SK-N-DZ (cell line): ENCODE data around the gene PEDS1. TPM values are rescaled to one million over a fixed set of nuclear protein-coding genes. Genes with fewer than 3 reads are reported as not detected.
"Not testable (repeated sequence)": the region's sequence is repeated elsewhere in the genome, so short reads cannot be mapped to it uniquely, and the experiment has no call there.

Experiments used
- DNase-seq: peaks from one replicate; pipeline ENCODE4 v3.0.0-alpha.2; 2015; ENCODE audit warnings: low spot score
- polyA plus RNA-seq, 2 experiments: library from polyadenylated mRNA; depleted of rRNA; stranded (reverse); fragments of >200 nt; gene quantifications; 2 replicates each; pipeline ENCODE4 v1.2.3, GENCODE V29; 2014

Gene PEDS1
- 39.0 and 41.6 TPM in 2 replicates for polyA plus RNA-seq (2014; cell fraction: cytosol; rRNA removed)
- 19.4 and 20.3 TPM in 2 replicates for polyA plus RNA-seq (2014; cell fraction: nucleus; rRNA removed)

- DNase-seq: peak; percentile 89
Measured at GRCh38 chr20:50153500-50154377, at the start of gene PEDS1. Gene PEDS1 (minus strand): TSS chr20:50153723. CDS start chr20:50153637, 86 bp downstream.

- no peak for DNase-seq
Measured at GRCh38 chr20:50202677-50203076, 49.2 kb upstream of the PEDS1 start.

DNA sequence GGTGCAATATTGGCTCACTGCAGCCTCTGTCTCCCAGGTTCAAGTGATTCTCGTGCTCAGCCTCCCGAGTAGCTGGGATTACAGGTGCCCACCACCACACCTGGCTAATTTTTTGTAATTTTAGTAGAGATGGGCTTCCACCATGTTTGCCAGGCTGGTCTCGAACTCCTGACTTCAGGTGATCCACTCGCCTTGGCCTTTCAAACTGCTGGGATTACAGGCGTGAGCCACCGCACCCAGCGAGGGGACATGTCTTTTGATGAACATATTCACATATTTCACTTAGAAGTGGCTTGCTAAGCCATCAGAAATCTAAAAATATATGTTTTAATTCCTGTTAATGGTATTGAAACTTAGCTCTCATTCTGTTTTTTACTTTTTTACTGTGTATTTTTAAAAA is 48.2 kb upstream of the PEDS1 start:
- DNase-seq: not testable (repeated sequence)

GRCh38 chr20:50200482-50201104 is 47.1 kb upstream of the PEDS1 start:
- DNase-seq: no peak

DNA sequence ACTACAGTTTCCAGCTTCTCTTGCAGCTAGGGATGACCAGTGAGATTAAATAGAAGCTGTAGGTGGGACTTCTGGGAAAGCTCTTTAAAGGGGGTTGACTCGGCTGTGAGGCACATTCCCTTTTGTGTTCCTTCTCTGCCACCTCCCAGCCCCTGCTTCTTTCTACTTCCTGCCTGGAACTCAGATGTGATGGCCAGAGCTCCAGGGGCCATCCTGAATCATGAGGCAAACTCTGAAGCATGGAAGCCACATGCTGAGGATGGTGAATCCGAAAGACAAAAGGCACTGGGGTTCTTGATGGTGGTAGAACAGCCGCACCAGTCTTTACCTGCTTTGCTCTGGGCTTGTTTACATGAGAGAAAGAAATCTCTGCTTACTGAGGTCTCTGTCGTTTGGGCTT is 46.2 kb upstream of the PEDS1 start:
- DNase-seq: no peak

DNA sequence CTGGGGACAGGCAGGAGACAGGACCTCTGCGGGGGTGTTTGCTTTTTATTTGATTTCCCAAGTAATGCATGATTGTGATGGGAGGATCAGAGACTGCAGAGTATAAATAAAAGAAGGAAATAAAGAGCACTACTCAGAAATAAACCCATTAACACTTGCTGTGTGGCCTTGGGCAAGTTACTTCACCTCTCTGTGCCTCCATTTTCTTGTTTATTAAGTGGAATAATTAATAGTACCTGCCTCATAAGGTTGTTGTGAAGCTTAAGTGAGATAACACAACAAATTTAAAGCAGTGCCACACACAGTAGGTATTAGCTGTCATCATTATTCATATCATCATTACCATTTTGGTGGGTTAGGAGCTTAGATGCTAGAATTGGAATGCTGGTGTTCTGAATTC is 45.2 kb upstream of the PEDS1 start:
- no peak for DNase-seq

DNA sequence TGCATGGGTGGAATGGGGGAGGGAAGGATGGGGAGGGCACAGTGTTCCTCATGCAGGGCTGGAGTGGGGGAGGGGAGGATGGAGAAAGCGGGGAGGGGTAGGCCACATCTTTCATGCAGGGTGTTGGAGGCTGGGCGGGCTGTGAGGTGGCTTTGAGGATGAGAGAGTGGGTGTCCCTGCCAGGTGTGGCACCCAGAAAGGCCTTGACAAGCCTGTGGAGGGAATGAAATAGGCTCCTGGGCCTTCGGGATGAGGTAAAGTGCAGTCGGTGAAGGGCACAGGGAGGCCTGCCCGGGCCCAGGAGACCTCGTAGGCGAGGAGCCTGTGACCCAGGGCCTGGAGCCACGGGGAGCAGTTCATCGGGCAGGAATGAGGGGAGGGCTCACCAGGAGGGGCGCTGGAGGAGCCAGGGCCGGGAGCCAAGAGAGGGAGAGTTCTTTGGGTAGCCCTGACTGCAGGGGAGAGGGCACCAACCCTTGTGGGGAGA is 44.7 kb upstream of the PEDS1 start:
- no peak for DNase-seq

- DNase-seq: no peak
Measured at GRCh38 chr20:50197463-50198179, 44.1 kb upstream of the PEDS1 start.

DNA sequence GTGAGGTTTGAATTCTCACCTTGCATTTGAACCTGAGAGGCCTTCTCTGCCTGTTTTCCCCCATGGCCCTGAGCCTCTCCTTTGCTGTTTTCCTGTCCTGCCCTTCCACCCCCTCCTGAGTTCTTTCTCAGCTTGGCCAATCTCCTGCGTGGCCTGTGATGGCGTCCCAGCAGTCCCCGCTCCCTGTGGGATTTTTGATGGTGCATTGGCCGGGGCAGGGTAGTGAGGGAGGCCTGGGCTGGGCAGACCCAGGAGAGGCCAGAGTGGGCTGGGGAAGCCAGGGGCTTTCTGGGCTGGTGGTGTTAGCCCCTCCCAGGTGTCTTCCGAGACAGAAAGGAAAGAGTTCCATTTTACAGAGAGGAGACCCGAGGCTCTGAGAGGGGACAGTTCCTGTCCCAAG is 43.4 kb upstream of the PEDS1 start:
- no peak for DNase-seq

DNA sequence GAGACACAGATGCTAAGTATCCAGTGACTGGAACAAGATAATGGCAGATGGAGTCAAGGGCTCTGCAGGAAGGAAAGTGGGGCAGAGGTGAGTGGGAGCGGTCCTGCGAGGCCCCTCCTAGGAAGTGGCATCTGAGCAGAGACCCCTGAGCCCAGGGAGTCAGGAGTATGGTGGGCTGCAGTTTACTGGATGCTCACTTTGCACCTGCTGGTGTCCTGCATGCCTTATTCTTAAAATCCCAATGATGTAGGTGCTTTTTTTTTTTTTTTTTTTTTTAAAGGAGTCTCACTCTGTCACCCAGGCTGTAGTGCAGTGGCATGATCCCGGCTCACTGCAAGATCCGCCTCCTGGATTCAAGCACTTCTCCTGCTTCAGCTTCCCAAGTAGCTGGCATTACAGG is 42.7 kb upstream of the PEDS1 start:
- no peak for DNase-seq

GRCh38 chr20:50195524-50196120 is 42.1 kb upstream of the PEDS1 start:
- DNase-seq: no peak

DNA sequence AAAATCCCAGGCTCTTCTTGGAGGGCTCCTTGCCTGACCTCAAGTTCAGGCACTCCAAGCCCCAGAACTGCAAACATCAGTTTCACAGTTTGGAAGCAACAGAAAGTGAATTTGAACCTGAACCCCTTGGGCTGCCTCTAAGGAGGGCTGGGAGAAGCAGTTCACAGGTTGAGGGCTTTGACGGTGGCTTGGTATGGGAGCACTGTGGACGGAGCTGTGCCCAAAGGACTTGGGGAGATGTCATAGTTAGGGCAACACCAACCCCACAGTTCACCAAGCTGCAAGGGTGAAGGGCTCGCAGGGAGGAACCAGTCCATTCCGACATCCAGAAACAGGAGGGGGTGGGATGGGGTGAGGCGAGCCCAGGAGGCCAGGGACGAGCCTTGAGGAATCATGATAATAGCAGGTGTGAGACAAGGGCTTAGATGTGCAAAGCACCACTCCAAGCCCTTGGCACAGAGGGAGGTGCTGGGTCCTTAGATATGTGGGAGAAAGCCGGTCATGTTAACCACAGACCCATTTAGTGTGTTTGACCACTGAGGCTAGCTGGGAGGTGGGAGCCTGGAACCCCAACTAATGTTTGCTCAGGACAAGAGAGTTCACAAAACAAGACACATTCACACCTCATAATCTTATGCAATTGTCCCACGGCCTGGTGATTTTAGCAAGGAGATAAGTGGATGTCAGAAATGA is 41.5 kb upstream of the PEDS1 start:
- DNase-seq: no peak

DNA sequence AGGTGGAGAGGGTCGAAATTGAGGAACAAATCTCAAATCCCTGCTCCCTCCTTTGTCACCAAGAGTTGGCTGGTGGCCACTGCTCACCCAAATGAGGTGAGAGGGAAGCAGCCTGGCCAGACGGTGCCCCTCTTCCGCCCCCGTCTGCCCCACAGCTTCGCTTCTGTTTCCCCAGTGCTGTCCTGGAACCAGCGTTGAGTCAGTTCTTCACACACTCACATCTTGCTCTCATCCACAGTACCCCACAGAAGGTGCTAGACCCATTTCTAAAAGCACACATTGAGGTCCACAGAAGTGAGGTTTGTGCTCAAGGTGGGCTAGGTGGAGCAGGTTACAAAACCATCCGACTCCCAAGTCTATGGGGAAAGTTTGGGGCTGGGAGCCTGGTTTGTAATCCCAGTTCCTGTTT is 40.9 kb upstream of the PEDS1 start:
- no peak for DNase-seq

DNA sequence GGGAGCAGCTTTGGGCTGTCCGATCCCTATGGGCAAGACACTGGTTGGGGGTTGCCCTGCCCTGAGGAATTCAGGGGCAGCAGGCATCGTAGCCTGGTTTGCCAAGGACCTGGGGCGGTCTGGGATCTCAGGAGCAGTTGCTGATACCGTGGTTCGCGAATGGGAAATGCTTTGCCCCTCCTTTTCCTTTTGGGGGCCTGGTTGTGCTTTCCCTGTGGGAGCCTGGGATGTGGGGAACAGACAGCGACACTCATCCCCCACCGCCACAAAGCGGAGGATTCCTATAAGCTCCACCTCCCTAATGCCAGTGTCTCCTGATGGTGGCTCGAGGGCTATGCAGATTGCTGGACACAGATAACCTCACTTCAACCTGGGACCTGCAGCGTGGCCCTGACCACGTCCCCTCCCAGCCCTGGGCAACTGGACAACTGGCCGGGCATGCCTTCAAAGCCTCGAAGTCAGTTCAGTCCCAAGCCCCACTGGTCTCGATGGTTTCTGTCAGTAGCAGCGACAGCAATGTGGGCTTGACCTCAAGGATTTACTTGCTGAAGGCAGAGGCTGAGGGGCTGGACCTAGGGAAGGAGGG is 40.4 kb upstream of the PEDS1 start:
- no peak for DNase-seq

DNA sequence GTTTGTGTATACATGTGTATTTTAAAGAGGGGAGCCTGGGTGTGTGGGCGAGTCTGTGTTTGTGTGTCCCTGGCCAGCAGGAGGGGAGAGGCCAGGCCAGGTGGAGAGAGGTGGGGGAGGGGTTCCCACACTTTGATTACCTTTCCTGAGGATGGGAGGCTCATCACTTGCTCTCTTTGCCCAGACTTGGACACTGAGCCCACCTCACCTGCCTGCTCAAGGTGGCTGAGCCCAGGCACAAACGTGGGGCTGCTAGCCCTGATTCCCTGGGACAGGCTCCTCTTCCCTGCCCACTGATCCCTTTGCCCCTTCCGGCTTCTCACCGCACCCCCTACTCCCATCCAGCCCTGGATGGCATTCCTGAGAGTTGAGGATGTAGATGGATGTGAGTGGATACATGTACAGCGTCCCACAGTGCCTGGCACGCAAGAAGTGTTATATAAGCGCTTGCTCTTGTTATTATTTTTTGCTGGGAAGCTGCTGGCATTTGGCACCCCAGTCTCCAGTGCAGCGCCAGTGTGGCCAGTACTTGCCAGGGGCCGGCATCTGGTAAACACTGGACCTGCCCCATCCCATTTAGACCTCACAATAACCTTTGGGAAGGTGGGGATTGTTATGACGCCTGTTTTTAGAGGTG is 39.8 kb upstream of the PEDS1 start:
- DNase-seq: no peak

DNA sequence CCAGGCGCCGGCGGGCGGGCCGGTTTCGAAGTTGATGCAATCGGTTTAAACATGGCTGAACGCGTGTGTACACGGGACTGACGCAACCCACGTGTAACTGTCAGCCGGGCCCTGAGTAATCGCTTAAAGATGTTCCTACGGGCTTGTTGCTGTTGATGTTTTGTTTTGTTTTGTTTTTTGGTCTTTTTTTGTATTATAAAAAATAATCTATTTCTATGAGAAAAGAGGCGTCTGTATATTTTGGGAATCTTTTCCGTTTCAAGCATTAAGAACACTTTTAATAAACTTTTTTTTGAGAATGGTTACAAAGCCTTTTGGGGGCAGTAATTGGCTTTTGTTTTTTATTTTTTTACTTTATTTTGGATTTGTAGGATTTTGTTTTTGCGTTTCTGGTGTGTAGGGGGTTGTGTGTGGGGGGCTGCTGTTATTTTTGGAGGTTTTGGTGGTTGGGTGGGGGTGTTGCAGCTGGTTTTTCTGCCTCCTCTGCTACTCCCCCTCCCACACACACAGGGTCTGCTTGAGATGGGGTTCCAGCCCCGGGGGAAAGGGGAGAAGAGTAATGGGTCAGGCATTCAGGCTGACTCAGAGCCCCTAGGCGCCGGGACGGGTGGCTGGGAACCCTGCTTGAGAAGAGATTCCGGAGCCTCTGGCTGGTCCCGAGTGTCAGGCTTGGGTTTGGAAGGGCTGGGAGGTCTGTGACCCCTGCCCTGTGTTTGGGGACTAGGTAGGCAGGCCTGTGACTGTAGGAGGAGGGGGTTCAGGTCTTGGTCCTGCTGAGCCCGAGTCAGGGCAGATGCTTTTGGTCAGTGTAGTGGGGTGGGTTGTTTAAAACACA is 39.1 kb upstream of the PEDS1 start:
- peak; percentile 85 for DNase-seq

DNA sequence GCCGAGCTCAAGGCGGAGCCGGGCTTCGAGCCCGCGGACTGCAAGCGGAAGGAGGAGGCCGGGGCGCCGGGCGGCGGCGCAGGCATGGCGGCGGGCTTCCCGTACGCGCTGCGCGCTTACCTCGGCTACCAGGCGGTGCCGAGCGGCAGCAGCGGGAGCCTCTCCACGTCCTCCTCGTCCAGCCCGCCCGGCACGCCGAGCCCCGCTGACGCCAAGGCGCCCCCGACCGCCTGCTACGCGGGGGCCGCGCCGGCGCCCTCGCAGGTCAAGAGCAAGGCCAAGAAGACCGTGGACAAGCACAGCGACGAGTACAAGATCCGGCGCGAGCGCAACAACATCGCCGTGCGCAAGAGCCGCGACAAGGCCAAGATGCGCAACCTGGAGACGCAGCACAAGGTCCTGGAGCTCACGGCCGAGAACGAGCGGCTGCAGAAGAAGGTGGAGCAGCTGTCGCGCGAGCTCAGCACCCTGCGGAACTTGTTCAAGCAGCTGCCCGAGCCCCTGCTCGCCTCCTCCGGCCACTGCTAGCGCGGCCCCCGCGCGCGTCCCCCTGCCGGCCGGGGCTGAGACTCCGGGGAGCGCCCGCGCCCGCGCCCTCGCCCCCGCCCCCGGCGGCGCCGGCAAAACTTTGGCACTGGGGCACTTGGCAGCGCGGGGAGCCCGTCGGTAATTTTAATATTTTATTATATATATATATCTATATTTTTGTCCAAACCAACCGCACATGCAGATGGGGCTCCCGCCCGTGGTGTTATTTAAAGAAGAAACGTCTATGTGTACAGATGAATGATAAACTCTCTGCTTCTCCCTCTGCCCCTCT is 38.2 kb upstream of the PEDS1 start:
- DNase-seq: peak; percentile 81

DNA sequence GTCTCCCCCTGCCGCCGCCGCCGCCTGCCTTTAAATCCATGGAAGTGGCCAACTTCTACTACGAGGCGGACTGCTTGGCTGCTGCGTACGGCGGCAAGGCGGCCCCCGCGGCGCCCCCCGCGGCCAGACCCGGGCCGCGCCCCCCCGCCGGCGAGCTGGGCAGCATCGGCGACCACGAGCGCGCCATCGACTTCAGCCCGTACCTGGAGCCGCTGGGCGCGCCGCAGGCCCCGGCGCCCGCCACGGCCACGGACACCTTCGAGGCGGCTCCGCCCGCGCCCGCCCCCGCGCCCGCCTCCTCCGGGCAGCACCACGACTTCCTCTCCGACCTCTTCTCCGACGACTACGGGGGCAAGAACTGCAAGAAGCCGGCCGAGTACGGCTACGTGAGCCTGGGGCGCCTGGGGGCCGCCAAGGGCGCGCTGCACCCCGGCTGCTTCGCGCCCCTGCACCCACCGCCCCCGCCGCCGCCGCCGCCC is 37.6 kb upstream of the PEDS1 start:
- DNase-seq: no peak
